ENCODE data around the gene ELL. TPM values are rescaled to one million over a fixed set of nuclear protein-coding genes. Genes with fewer than 3 reads are reported as not detected.

The ELL gene
- total RNA-seq, 4 donors from 2014 or later, result 4.1 to 43.5 (median 21.7) TPM

- Histone ChIP-seq H3K9me3 (no peaks in the 10 kb centered on the region), H3K27ac (peak overlapping the region; percentile 5 to 7), H3K36me3 (no peaks in the 10 kb centered on the region), H3K4me1 (peaks cover 0 to 12% of the 10 kb centered on the region in 2 donors), H3K4me3 (no peak overlapping the region), H3K27me3 (no peaks in the 10 kb centered on the region)
- intact Hi-C loops (cut with DNase I; ENCODE audit: low total_unique reads), result no loop called here
- no peak for DNase-seq
- TF ChIP-seq CTCF (IDR thresholded peaks at IDR 0.05), result peak; percentile 16 to 41 (median 32)
- TF ChIP-seq POLR2A (IDR thresholded peaks at IDR 0.05), result no peak
These were observed 32.8 kb downstream of the ELL start for GRCh38 chr19:18488838-18489626.

GRCh38 chr19:18488403-18488723 is 33.5 kb downstream of the ELL start:
- no peaks in the 10 kb centered on the region for H3K36me3 ChIP-seq
- no peaks in the 10 kb centered on the region for H3K9me3 ChIP-seq
- TF ChIP-seq CTCF (IDR thresholded peaks at IDR 0.05) (no peak), POLR2A (IDR thresholded peaks at IDR 0.05) (no peak)
- H3K27ac ChIP-seq, result peak overlapping the region in 1 of 2 donors; percentile 7
- intact Hi-C loops (cut with DNase I; ENCODE audit: low total_unique reads), result no loop called here
- H3K27me3 ChIP-seq, result no peaks in the 10 kb centered on the region
- peaks cover 0 to 12% of the 10 kb centered on the region in 2 donors for H3K4me1 ChIP-seq
- DNase-seq, result no peak
- H3K4me3 ChIP-seq, result no peak overlapping the region

- no peak for DNase-seq
- H3K36me3 ChIP-seq, result no peaks in the 10 kb centered on the region
- H3K9me3 ChIP-seq, result no peaks in the 10 kb centered on the region
- TF ChIP-seq POLR2A (IDR thresholded peaks at IDR 0.05), result no peak
- TF ChIP-seq CTCF (IDR thresholded peaks at IDR 0.05), result no peak
- peak overlapping the region in 1 of 2 donors; percentile 7 for H3K27ac ChIP-seq
- H3K4me1 ChIP-seq, result peaks cover 0 to 12% of the 10 kb centered on the region in 2 donors
- intact Hi-C loops (cut with DNase I; ENCODE audit: low total_unique reads), result no loop called here
- no peaks in the 10 kb centered on the region for H3K27me3 ChIP-seq
- H3K4me3 ChIP-seq, result no peak overlapping the region
These were observed 34.1 kb downstream of the ELL start for GRCh38 chr19:18487576-18488402.

DNA sequence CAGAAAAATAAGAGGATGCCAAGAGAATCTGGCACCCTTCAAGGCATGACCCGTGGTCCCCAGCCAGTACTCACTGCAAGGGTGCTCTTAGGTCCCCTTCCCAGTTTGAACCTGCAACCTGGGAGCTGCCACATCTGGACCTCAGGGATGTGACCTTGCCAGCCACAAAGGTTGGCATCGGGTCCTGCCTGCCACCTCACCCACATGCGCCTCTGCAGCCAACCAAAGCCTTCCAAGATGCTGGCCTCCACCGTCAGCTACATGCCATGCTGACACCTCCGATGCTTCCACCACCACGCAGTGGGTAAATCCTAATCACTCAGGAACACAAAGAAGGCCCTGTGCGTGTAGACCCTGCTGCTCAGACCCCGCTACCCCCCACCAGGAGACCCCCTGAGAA is 35.1 kb downstream of the ELL start:
- Histone ChIP-seq H3K27me3 (no peaks in the 10 kb centered on the region), H3K9me3 (no peaks in the 10 kb centered on the region), H3K27ac (no peak overlapping the region), H3K4me3 (no peak overlapping the region), H3K36me3 (no peaks in the 10 kb centered on the region), H3K4me1 (peaks cover 0 to 12% of the 10 kb centered on the region in 2 donors)
- TF ChIP-seq POLR2A (IDR thresholded peaks at IDR 0.05) (no peak), CTCF (IDR thresholded peaks at IDR 0.05) (no peak)
- intact Hi-C loops (cut with DNase I; ENCODE audit: low total_unique reads), result no loop called here
- DNase-seq, result no peak

DNA sequence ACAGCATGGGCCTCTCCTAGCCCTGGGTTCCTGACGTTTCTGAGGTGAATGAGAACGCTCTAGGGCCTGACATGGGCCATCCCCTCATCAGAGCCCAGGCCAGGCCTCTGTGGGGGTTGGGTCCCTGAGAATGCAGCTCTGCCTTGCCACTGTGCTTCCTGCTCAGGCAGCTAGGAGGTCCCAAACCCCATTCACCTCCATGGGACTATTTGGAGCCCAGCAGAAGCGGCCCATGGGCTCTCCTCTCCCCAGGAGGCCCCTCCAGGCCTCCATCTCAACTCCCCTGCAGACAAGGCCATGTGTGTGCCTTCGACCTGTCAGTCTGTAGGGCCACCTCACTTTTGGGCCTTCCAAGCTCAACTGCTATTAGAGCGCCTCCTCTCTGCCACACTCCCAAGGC is 36.9 kb downstream of the ELL start:
- Histone ChIP-seq H3K36me3 (no peaks in the 10 kb centered on the region), H3K4me3 (no peak overlapping the region), H3K27me3 (no peaks in the 10 kb centered on the region), H3K27ac (no peak overlapping the region), H3K4me1 (peaks cover 0 to 12% of the 10 kb centered on the region in 2 donors), H3K9me3 (no peaks in the 10 kb centered on the region)
- intact Hi-C loops (cut with DNase I; ENCODE audit: low total_unique reads), result no loop called here
- no peak for TF ChIP-seq CTCF (IDR thresholded peaks at IDR 0.05)
- TF ChIP-seq POLR2A (IDR thresholded peaks at IDR 0.05), result no peak
- no peak for DNase-seq
